DOHH2 (cell line): ENCODE measurements around the gene MGLL.

Experiments used
- H3F3A ChIP-seq: fragments of 200-600 bp; sonication (generic), shearing (Covaris generic); 2 replicates; pipeline ENCODE4 v1.6.0; 2016; ENCODE audit warnings: antibody characterized with exemption, mild to moderate bottlenecking; ENCODE audit not compliant: control insufficient read depth, insufficient read depth
- H3K27ac ChIP-seq: fragments of 200-600 bp; sonication (generic); 2 replicates; pipeline ENCODE4 v1.5.1; 2014; ENCODE audit warnings: low read depth, mild to moderate bottlenecking, low read length, moderate library complexity
- H3K27me3 ChIP-seq: fragments of 200-600 bp; sonication (generic); 2 replicates; pipeline ENCODE4 v1.6.1; 2014; ENCODE audit warnings: mild to moderate bottlenecking, low read length, mixed read lengths; ENCODE audit not compliant: control insufficient read depth
- H3K36me3 ChIP-seq: fragments of 200-600 bp; sonication (generic); 2 replicates; pipeline ENCODE4 v1.6.1; 2014; ENCODE audit warnings: mild to moderate bottlenecking, low read length, moderate library complexity, mixed read lengths; ENCODE audit not compliant: control insufficient read depth
- H3K4me1 ChIP-seq: fragments of 200-600 bp; sonication (generic); 2 replicates; pipeline ENCODE4 v1.6.1; 2014; ENCODE audit warnings: mild to moderate bottlenecking, low read length, mixed read lengths; ENCODE audit not compliant: control insufficient read depth
- H3K4me2 ChIP-seq: fragments of 200-600 bp; sonication (generic); 2 replicates; pipeline ENCODE4 v1.6.0; 2014; ENCODE audit warnings: mild to moderate bottlenecking, low read length, moderate library complexity
- H3K4me3 ChIP-seq: fragments of 200-600 bp; sonication (generic); 2 replicates; pipeline ENCODE4 v1.5.1; 2014; ENCODE audit warnings: mild to moderate bottlenecking, low read length, mixed read lengths
- H3K79me2 ChIP-seq: fragments of 200-600 bp; sonication (generic); 2 replicates; pipeline ENCODE4 v1.6.1; 2014; ENCODE audit warnings: mild to moderate bottlenecking, low read length, mixed read lengths; ENCODE audit not compliant: control insufficient read depth
- H3K9me2 ChIP-seq: fragments of 200-600 bp; sonication (generic); replicated peaks from 2 replicates; pipeline ENCODE4 v1.6.1; 2014; ENCODE audit warnings: mild to moderate bottlenecking, low read length, mixed read lengths; ENCODE audit not compliant: control insufficient read depth
- H3K9me3 ChIP-seq: fragments of 200-600 bp; sonication (generic); 2 replicates; pipeline ENCODE4 v1.6.1; 2014; ENCODE audit warnings: antibody characterized with exemption, low read length, mixed read lengths; ENCODE audit not compliant: control insufficient read depth, insufficient read depth
- H4K20me1 ChIP-seq: fragments of 200-600 bp; sonication (generic); 2 replicates; pipeline ENCODE4 v1.6.0; 2014; ENCODE audit warnings: low read depth, mild to moderate bottlenecking, antibody characterized with exemption, low read length, moderate library complexity; ENCODE audit not compliant: control insufficient read depth, insufficient read depth
- EZH2phosphoT487 ChIP-seq: fragments of 200-600 bp; sonication (generic); IDR thresholded peaks from 2 replicates; pipeline ENCODE4 v1.6.1; 2017; ENCODE audit warnings: borderline replicate concordance, mild to moderate bottlenecking, antibody characterized with exemption, low read length, moderate library complexity, mixed read lengths
- TF ChIP-seq, protein P1 (sequence below): fragments of 200-600 bp; sonication (generic); IDR thresholded peaks from one replicate; pipeline ENCODE4 v1.5.1; 2014; ENCODE audit warnings: antibody characterized with exemption, mild to moderate bottlenecking, low read depth, low read length; ENCODE audit not compliant: poor library complexity, severe bottlenecking

The MGLL gene

DNA sequence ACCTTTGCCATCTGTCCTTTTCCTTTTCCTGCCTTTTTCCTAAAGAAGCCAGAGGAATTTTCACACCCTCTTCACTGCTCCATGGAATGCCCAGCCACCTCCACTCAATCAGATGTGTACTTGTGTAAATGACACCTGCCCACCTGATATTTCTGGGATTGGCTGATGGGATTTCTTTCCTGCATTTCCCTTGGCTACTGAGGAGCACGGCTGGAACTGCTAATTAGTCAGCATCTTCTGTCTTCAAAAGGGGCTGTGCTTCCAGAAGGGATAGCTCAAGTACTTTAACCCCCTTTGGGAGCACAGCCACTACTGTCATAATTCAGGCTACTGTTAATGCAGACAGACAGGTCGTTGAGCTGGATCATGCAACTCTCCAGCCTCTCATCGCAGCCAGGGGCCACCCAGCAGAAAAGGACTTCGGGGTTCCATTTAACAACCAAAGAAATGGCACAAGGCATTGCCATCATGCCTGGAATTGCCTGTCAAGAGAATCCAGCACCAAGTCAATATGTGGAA lies 38.6 kb downstream of the MGLL start:
- Histone ChIP-seq H4K20me1 (no peaks in the 10 kb centered on the region), H3K79me2 (no peaks in the 10 kb centered on the region), H3K4me1 (peaks cover 4% of the 10 kb centered on the region; the same call in 1 of the 2 replicates), H3K4me2 (no peak overlapping the region), H3K9me2 (no peaks in the 10 kb centered on the region), H3K27ac (no peak overlapping the region), H3F3A (no peaks in the 10 kb centered on the region), H3K27me3 (peaks cover 19% of the 10 kb centered on the region), H3K4me3 (no peak overlapping the region), H3K9me3 (no peaks in the 10 kb centered on the region), H3K36me3 (no peaks in the 10 kb centered on the region)
- TF ChIP-seq, protein P1, sequence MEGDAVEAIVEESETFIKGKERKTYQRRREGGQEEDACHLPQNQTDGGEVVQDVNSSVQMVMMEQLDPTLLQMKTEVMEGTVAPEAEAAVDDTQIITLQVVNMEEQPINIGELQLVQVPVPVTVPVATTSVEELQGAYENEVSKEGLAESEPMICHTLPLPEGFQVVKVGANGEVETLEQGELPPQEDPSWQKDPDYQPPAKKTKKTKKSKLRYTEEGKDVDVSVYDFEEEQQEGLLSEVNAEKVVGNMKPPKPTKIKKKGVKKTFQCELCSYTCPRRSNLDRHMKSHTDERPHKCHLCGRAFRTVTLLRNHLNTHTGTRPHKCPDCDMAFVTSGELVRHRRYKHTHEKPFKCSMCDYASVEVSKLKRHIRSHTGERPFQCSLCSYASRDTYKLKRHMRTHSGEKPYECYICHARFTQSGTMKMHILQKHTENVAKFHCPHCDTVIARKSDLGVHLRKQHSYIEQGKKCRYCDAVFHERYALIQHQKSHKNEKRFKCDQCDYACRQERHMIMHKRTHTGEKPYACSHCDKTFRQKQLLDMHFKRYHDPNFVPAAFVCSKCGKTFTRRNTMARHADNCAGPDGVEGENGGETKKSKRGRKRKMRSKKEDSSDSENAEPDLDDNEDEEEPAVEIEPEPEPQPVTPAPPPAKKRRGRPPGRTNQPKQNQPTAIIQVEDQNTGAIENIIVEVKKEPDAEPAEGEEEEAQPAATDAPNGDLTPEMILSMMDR, result no peak
- TF ChIP-seq EZH2phosphoT487, result no peak

DNA sequence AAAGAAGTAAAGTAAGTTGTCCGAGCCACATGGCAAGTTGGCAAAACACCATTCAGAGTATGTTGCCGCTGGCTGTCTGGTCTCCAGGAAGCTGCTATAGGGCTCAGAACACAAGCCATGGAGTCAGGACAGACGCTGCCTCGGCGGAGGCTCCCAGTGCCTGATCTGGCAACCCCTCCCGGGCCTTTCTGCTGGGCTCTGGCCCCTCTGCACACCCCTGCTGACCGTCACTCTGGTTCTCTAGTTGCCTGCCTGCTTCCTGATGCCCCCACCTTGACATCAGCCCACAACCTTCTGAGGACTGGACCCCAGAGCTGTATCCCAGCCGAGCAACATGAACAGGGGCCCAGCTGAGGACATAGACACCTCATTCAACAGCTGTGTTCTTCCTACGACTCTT lies 39.1 kb downstream of the MGLL start:
- H3K36me3 ChIP-seq, result no peaks in the 10 kb centered on the region
- H4K20me1 ChIP-seq, result no peaks in the 10 kb centered on the region
- no peak overlapping the region for H3K4me3 ChIP-seq
- H3K9me3 ChIP-seq, result no peaks in the 10 kb centered on the region
- peaks cover 19% of the 10 kb centered on the region for H3K27me3 ChIP-seq
- peaks cover 4% of the 10 kb centered on the region; the same call in 1 of the 2 replicates for H3K4me1 ChIP-seq
- H3K4me2 ChIP-seq, result no peak overlapping the region
- no peaks in the 10 kb centered on the region for H3F3A ChIP-seq
- no peak overlapping the region for H3K27ac ChIP-seq
- H3K9me2 ChIP-seq, result no peaks in the 10 kb centered on the region
- TF ChIP-seq EZH2phosphoT487, result no peak
- TF ChIP-seq, protein P1, result no peak
- H3K79me2 ChIP-seq, result no peaks in the 10 kb centered on the region

DNA sequence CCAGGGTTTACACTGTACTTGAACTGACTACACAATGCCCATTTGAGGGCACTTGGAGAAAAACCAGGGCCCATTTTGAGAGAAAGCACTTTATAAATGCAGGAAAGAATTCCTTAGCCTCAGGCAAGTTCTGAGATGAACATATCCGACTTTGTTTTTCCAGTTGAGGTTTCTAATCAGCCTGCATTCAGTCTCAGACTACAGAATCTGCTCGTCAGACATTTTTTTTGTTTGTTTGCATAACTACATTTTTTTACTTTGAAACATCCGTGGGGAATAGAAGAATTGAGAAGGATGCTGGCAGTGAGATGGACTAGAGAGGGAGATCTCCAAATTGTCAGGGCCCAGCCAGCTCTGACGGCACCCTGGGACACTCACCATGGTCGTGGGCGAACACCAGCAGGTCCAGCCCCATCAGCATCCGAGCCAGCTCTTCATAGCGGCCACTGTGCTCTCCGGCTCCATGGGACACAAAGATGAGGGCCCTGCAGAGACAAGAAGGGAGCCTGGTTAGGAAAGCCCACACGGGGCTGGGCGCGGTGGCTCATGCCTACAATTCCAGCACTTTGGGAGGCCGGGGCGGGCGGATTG lies 40.8 kb downstream of the MGLL start:
- H3K27ac ChIP-seq, result no peak overlapping the region
- no peaks in the 10 kb centered on the region for H3F3A ChIP-seq
- TF ChIP-seq, protein P1, result no peak
- TF ChIP-seq EZH2phosphoT487, result no peak
- no peaks in the 10 kb centered on the region for H3K9me3 ChIP-seq
- H4K20me1 ChIP-seq, result no peaks in the 10 kb centered on the region
- peaks cover 19% of the 10 kb centered on the region for H3K27me3 ChIP-seq
- no peak overlapping the region for H3K4me3 ChIP-seq
- no peaks in the 10 kb centered on the region for H3K36me3 ChIP-seq
- peaks cover 4% of the 10 kb centered on the region; the same call in 1 of the 2 replicates for H3K4me1 ChIP-seq
- no peaks in the 10 kb centered on the region for H3K9me2 ChIP-seq
- no peaks in the 10 kb centered on the region for H3K79me2 ChIP-seq
- H3K4me2 ChIP-seq, result no peak overlapping the region
